Activated naive CD4-positive, alpha-beta T cell treated with anti-CD3 and anti-CD28 coated beads, Interleukin-2, amount 50 U/mL, for 72 hours (primary cell): ENCODE results near the gene BET1. TPM values are rescaled to one million over a fixed set of nuclear protein-coding genes. Genes with fewer than 3 reads are reported as not detected.

Experiments used
- ATAC-seq, 2 donors: fragments of 150-1000 bp; cut with Tn5 transposase; 2 replicates each; pipeline ENCODE4 v1.10.0; 2021; ENCODE audit warnings: mild to moderate bottlenecking in 2 of 2, moderate library complexity in 2 of 2
- DNase-seq, 2 donors: peaks; one replicate each; pipeline ENCODE4 v3.0.0; 2021 to 2022; ENCODE audit warnings: low spot score in 2 of 2
- H3K27ac Mint-ChIP-seq, 2 donors: one replicate each; pipeline ENCODE4 v1.8.0; 2022; ENCODE audit warnings: mild to moderate bottlenecking in 2 of 2, mixed read lengths in 2 of 2
- H3K36me3 Mint-ChIP-seq, 2 donors: one replicate each; pipeline ENCODE4 v1.8.0; 2022; ENCODE audit warnings: mixed read lengths in 2 of 2
- H3K9me3 Mint-ChIP-seq, 2 donors: one replicate each; pipeline ENCODE4 v1.8.0; 2022; ENCODE audit warnings: mixed read lengths in 2 of 2
- total RNA-seq, 2 donors: library from RNA; stranded (reverse); gene quantifications; one replicate each; pipeline ENCODE4 v1.2.3, GENCODE V29; 2022

BET1 gene
- total RNA-seq, 2 donors from 2014 or later = 18.8 to 21.5 TPM

GRCh38 chr7:93980744-93981479, 23.2 kb downstream of the BET1 start:
- Mint-ChIP-seq H3K36me3 (no peaks in the 10 kb centered on the region), H3K9me3 (no peaks in the 10 kb centered on the region), H3K27ac (no peak overlapping the region)
- ATAC-seq (no peak), DNase-seq (no peak)

DNA sequence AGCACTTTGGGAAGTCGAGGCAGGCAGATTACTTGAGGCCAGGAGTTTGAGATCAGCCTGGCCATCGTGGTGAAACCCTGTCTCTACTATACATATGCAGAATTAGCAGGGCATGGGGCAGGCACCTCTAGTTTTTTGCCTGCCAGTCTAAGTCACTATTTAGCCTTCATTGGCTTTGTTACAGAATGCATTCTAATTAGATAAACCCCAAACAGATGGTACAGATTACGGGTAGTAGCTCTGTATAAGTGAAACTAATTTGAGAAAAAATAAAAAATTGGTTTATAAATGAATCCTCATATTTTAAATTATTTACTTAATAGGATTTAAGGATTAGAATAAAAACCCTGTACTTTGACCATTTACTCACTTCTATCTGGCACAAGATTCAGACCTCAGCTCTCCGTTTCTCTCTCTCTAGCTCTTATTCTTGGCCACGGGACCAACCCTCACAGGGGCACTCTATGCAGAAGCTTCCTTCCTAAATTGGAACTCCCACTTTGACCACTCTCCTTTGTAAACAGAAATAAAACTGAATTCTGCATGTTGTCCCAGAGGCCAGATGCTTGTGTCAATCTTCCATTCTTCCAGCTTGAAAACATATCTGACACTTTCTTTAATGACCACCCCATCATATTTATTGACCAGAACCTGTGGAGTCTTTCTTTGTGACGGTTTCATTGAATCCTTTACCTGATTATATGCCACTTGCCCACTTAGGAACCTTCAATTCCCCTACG, 26.8 kb downstream of the BET1 start:
- Mint-ChIP-seq H3K9me3 (no peaks in the 10 kb centered on the region), H3K36me3 (no peaks in the 10 kb centered on the region), H3K27ac (no peak overlapping the region)
- DNase-seq (no peak), ATAC-seq (no peak)

DNA sequence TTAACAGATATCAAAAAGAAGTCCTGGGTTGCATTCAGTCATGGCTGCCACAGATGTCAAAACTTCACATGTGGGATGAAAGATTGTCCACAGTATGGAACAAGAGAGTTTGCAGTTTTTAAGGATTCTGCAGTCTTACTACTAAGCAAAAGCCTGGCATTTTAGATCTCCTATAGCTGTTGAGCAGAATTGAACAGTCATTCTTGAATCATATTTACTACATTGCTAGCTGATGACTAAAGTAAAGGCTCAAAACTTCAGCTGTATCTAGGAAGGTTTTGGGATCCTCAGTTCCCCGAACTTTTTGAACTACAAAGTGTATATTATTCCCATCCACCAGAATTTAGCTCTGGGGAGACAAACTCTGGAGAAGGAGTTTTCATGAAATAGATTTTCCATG, 31.0 kb downstream of the BET1 start:
- no peaks in the 10 kb centered on the region for H3K9me3 Mint-ChIP-seq
- DNase-seq = no peak
- no peak for ATAC-seq
- H3K27ac Mint-ChIP-seq = no peak overlapping the region
- H3K36me3 Mint-ChIP-seq = no peaks in the 10 kb centered on the region

DNA sequence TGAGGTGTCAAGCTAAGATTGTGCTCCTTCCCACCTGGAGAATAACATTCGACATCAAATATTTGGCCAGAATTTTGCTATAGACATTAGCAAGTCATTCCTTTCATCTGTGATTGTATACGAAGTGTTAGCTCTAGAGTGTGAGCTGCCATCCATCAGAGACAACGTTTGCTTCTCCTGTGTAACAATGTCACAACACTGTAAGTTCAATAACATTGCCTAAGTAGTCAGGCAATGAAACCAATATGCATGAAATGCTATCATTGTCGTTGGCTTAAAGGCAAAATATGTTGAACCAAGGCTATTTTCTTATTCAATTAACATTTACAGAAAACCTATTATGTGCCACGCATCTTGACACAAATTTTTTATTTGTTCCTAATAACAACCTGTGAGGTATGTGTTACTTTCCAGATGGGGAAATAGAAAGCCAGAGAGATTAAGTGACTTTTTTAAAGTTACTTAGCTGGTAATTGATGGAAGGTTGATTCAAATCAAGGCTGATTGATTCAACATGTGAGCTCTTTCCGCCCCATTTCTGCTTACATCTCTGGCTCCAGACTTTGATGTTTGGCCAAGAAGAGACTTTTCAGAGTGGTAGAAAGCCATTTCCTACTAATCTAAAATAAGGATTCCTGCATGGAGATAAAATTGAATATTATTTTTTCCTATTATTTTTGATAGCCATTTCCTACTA, 32.0 kb downstream of the BET1 start:
- ATAC-seq (no peak), DNase-seq (no peak)
- Mint-ChIP-seq H3K27ac (no peak overlapping the region), H3K36me3 (no peaks in the 10 kb centered on the region), H3K9me3 (no peaks in the 10 kb centered on the region)

DNA sequence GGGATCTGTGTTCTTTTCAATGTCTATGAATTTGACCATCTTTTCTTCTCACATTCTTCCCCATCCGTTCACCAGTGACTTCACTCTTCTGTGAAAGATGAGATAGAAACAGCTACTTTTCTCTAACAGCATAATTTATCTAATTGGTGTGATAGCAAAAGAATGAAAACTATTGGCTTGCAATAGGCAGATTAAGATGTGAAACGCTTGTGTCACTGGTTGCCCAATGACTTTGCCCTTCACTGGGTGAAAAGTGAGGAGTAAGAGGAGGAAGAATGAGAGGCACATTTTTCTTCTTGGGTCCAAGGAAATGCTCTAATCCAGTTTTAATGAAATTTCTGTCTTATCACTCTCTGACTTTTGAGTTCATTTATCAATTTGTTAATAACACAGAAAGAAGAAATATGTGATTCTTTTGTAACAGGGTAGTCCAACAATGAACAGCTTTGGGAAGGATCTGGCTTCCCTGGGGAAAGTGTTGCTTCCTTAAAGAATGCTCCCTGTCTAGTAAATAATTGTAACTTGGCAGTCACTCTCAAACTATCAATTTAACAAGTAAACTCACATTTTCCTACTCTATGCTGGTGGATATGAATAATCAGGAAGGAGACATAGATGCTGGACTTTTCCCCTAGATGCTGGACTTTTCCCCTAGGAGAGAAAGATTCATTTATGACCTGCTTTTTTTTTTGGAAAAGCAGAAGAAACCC, 35.1 kb downstream of the BET1 start:
- no peaks in the 10 kb centered on the region for H3K9me3 Mint-ChIP-seq

DNA sequence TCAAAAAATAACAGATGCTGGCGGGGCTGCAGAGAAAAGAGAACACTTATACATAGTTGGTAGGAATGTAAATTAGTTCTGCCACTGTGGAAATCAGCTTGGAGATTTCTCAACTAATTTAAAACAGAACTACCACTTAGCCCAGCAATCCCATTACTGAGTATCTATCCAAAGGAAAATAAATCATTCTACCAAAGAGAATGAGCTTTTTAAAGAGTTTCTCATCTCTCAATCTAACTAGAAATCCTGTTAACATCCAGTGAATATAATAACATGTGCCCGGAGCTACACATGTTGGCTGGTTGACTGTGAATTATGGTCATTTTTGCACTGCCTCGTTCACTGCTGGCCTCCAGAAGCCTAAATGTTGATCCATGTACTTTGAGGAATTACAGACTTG, 39.3 kb downstream of the BET1 start:
- DNase-seq (no peak), ATAC-seq (no peak)
- no peaks in the 10 kb centered on the region for H3K9me3 Mint-ChIP-seq
- no peaks in the 10 kb centered on the region for H3K36me3 Mint-ChIP-seq
- no peak overlapping the region for H3K27ac Mint-ChIP-seq

More for the DNA sequence above, 35.1 kb downstream of the BET1 start:
- ATAC-seq (no peak), DNase-seq (no peak)
- Mint-ChIP-seq H3K27ac (no peak overlapping the region), H3K36me3 (no peaks in the 10 kb centered on the region)

GRCh38 chr7:93964262-93964661, 39.9 kb downstream of the BET1 start:
- no peaks in the 10 kb centered on the region for H3K9me3 Mint-ChIP-seq
- ATAC-seq (no peak), DNase-seq (no peak)
- H3K27ac Mint-ChIP-seq = no peak overlapping the region
- no peaks in the 10 kb centered on the region for H3K36me3 Mint-ChIP-seq

DNA sequence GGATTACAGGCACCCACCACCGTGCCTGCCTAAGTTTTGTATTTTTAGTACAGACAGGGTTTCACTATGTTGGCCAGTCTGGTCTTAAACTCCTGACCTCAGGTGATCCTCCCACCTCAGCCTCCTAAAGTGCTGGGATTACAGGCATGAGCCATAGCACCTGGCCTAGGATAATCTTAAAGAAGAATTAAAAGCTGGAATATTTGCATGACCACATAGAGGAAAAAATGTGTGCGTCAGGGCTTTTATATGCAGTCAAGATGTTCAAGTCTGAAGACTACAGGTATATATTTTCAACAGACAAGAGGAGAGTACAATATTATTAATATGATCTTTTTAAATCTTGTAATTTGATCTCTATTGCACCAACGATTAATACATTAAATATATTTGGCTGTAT, 43.2 kb downstream of the BET1 start:
- no peak overlapping the region for H3K27ac Mint-ChIP-seq
- ATAC-seq = no peak

DNA sequence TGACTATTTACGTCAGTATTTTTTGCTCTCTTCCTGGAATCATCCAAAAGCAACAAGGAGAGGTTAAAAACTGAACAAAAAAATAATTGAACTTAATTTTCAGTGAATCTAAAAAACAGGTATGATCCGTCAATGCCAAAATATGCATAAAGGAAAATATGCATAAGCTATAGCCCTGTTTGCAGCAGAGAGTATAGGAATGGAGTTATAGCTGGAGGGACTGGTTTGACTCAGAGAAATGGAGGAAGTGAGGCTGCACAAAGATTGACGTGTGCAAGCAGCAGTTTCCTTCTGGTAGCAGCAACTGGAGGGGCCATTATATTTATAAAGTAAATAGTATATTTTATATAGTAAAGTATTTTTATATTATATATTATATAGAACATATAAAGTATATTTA, 45.5 kb downstream of the BET1 start:
- DNase-seq (no peak), ATAC-seq (no peak)
- Mint-ChIP-seq H3K9me3 (no peaks in the 10 kb centered on the region), H3K36me3 (no peaks in the 10 kb centered on the region), H3K27ac (no peak overlapping the region)

More for the DNA sequence above, 43.2 kb downstream of the BET1 start:
- no peak for DNase-seq
- H3K36me3 Mint-ChIP-seq = no peaks in the 10 kb centered on the region
- H3K9me3 Mint-ChIP-seq = no peaks in the 10 kb centered on the region

DNA sequence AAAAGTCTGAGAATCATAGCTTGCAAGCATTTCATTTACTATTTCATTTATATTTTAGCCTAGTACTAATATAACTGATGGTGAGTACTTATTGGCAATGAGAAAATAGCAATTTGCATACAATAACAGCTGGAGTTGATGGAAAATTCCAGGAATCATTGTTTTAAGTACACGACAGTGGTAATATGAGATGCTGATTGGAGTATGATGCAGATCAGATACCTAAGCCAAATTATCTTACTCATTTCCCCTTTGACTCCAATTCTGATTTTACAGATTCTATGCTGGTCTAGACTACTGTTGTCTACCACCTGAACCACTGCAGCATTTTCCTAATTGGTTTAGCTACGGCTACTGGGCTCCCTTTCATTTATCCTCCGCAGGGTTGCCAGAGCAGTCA, 45.9 kb downstream of the BET1 start:
- ATAC-seq (no peak), DNase-seq (no peak)
- H3K36me3 Mint-ChIP-seq = no peaks in the 10 kb centered on the region
- H3K9me3 Mint-ChIP-seq = no peaks in the 10 kb centered on the region
- no peak overlapping the region for H3K27ac Mint-ChIP-seq

GRCh38 chr7:93957767-93958166, 46.4 kb downstream of the BET1 start:
- no peak for ATAC-seq
- no peak overlapping the region for H3K27ac Mint-ChIP-seq
- H3K9me3 Mint-ChIP-seq = no peaks in the 10 kb centered on the region

DNA sequence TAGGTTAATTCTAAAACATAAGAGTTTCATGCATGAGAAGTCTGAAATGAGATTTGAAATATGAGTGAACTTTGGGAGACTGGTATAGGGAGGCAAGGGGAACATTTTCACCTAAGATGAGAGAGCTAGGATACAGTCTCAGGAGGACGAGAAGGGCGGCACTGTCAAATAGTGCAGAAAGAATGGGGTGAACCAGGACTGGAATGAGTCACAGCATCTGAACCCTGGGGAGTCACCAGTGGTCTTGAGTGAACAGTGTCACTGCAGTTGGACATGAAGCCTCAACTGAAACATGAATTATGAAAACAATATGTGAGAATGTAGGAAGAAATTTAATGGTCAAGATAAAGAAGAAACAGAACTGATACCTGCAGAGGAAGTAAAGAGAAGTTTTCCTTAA, 48.9 kb downstream of the BET1 start:
- Mint-ChIP-seq H3K36me3 (no peaks in the 10 kb centered on the region), H3K9me3 (no peaks in the 10 kb centered on the region), H3K27ac (no peak overlapping the region)
- DNase-seq (no peak), ATAC-seq (no peak)

More at GRCh38 chr7:93957767-93958166, 46.4 kb downstream of the BET1 start:
- no peak for DNase-seq
- no peaks in the 10 kb centered on the region for H3K36me3 Mint-ChIP-seq

DNA sequence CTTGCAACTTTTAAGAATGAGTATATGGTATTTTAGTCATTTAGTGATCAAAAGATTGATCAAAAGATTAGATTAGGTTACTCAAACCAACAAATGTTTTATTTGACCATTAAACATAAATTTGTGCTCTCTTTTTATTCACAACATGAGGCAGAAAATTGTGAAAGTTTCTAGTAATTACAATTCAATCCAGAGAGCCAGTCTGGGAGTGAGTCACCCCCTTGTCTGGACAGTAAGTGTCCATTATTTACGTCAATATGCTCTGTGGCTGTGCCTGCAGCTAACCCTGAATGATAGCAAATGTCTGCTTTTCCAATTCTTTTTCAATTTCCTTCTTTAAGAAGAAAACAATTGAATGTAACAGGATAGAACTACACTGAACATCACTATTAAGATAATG, 54.7 kb downstream of the BET1 start:
- DNase-seq = no peak
- no peak overlapping the region for H3K27ac Mint-ChIP-seq
- no peaks in the 10 kb centered on the region for H3K9me3 Mint-ChIP-seq
- no peak for ATAC-seq
- H3K36me3 Mint-ChIP-seq = no peaks in the 10 kb centered on the region

- Mint-ChIP-seq H3K9me3 (no peaks in the 10 kb centered on the region), H3K27ac (no peak overlapping the region), H3K36me3 (no peaks in the 10 kb centered on the region)
- ATAC-seq (no peak), DNase-seq (no peak)
Observed at GRCh38 chr7:93948873-93949272, 55.3 kb downstream of the BET1 start.

DNA sequence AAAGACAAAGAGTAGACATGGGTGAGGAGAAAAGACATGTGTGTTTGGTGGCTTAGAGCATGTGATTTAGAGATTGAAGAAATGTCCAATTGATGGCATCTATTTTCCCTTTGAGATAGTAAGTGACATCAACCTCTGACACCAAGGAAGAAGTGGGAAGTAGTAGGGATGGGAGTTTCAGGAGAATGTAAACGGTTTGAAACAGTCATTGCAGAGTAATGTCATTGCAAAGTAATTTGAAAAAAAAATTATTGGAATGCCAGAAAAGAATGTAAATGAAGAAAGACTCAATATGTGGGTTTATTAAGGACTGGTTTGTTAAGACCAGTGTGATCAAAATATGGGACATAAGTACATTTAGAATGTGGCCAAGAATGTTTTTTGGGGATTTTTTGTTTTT, 56.0 kb downstream of the BET1 start:
- H3K36me3 Mint-ChIP-seq = no peaks in the 10 kb centered on the region
- H3K27ac Mint-ChIP-seq = no peak overlapping the region
- H3K9me3 Mint-ChIP-seq = no peaks in the 10 kb centered on the region
- no peak for DNase-seq
- no peak for ATAC-seq

DNA sequence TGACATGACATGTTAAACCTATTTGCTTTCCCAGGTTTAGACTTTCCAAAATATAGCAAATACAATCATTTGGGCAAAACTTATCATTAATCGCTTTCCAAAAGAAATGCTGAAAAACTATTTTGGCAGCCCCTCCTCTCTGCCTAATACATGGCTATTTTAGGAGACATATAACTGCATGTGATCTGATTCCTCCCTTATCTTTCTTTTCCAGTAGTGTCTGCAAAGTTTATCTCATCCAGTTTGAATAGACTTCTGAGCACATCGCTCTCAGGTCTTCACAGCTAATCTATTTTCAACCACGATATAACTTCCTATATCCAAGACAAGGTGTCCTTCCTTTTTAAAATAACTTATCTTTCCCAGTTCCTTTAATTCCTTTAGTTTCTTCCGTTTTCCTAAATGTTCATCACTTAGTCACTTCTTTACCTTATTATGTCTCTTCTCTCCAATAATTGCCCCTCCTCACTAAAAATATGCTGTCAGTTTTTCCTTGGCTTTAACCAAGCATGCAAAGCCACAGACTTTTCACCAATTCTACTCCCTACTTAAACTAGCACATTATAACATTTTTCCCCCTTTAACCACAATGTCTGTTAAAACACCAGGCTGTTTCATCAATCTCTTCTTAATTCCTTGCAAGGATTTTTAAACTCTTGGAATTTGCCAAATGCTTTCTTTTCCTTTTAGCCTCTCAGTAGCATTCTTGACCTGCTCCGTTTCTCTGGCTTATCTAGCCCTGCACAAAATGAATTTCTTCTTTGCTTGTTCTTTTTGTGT, 58.2 kb downstream of the BET1 start:
- ATAC-seq = no peak
- no peak overlapping the region for H3K27ac Mint-ChIP-seq
- H3K9me3 Mint-ChIP-seq = no peaks in the 10 kb centered on the region
- no peaks in the 10 kb centered on the region for H3K36me3 Mint-ChIP-seq
- no peak for DNase-seq
